ENCODE data around the gene ADAMTS13.

DNA sequence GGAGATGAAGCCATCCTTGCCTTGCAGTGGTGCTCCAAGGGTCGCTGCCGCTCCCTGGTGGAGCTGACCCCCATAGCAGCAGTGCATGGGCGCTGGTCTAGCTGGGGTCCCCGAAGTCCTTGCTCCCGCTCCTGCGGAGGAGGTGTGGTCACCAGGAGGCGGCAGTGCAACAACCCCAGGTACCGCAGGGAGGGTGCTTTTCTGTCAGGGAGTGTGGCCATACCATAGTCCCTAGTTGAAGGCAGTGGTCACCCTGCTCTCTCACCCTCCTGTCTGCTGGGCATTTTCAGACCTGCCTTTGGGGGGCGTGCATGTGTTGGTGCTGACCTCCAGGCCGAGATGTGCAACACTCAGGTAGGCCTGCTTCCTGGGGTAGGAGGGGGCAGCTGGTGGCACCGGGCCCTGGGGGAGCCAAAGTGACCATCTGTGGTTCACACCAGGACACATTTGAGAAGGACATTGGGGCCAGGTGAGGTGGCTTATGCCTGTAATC, 11.2 kb downstream of the ADAMTS13 start:
- TF ChIP-seq, protein P1, sequence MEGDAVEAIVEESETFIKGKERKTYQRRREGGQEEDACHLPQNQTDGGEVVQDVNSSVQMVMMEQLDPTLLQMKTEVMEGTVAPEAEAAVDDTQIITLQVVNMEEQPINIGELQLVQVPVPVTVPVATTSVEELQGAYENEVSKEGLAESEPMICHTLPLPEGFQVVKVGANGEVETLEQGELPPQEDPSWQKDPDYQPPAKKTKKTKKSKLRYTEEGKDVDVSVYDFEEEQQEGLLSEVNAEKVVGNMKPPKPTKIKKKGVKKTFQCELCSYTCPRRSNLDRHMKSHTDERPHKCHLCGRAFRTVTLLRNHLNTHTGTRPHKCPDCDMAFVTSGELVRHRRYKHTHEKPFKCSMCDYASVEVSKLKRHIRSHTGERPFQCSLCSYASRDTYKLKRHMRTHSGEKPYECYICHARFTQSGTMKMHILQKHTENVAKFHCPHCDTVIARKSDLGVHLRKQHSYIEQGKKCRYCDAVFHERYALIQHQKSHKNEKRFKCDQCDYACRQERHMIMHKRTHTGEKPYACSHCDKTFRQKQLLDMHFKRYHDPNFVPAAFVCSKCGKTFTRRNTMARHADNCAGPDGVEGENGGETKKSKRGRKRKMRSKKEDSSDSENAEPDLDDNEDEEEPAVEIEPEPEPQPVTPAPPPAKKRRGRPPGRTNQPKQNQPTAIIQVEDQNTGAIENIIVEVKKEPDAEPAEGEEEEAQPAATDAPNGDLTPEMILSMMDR (IDR thresholded peaks at IDR 0.05; ENCODE audit: low read length), result no peak
- TF ChIP-seq EZH2 (IDR thresholded peaks at IDR 0.05; ENCODE audit: borderline replicate concordance, low read length), result no peak
